Measurements from ENCODE around the gene DMRT3. TPM values are rescaled to one million over a fixed set of nuclear protein-coding genes. Genes with fewer than 3 reads are reported as not detected.

Gene DMRT3
- total and polyA plus RNA-seq, 2 of the 8 experiments (the other 6 are each of a cell fraction or from before 2014, with no cell fraction given), result not detected

DNA sequence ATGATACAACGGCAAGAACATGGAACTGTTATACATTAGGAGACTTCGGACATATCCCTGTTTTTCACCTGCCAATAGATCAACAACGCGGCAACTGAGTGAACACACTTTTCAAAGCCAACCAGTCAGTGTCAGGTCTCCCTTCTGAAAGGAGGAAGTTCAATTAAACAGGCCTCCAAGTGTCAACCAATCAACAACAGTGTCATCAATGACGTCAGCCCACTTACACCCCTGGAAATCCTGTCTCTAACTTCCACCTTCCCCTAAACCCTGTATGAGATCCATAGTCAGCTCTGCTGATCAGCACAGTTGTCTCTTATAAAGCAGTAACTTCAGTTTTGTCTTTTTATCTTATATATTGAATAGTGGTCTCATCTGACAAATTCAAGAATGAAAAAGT is 36.6 kb downstream of the DMRT3 start:
- no peak overlapping the region for H3K9ac ChIP-seq (replicated peaks in 1 of 4; ENCODE audit: extremely low read depth in 1 of 4, low read depth in 3 of 4, low read length in 3 of 4)
- H3K18ac ChIP-seq (ENCODE audit: extremely low read depth, low read length), result no peak overlapping the region
- CTCF ChIA-PET (ENCODE audit: partially characterized antibody), result no interaction called here

More for the DNA sequence above, 36.6 kb downstream of the DMRT3 start:
- H2BK120ac ChIP-seq (replicated peaks; ENCODE audit: low read depth, low read length), result no peak overlapping the region
- TF ChIP-seq POLR2A (IDR thresholded peaks at IDR 0.05; ENCODE audit: control extremely low read depth in 1 of 2, low read depth in 2 of 2, low read length in 2 of 2) (no peak), SIRT6 (IDR thresholded peaks at IDR 0.05; ENCODE audit: low read length) (no peak), CBX8 (IDR thresholded peaks at IDR 0.05; ENCODE audit: borderline replicate concordance, low read depth, low read length) (no peak), RFX5 (IDR thresholded peaks at IDR 0.05; ENCODE audit: borderline replicate concordance, low read depth, low read length) (no peak)
- TF ChIP-seq, protein P1, sequence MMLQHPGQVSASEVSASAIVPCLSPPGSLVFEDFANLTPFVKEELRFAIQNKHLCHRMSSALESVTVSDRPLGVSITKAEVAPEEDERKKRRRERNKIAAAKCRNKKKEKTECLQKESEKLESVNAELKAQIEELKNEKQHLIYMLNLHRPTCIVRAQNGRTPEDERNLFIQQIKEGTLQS (IDR thresholded peaks at IDR 0.05; ENCODE audit: insufficient read depth, low read depth, low read length), result no peak
- H3K9me3 ChIP-seq (ENCODE audit: insufficient read depth in 2 of 2, low read depth in 1 of 2, low read length in 1 of 2), result peaks cover 3 to 10% of the 10 kb centered on the region in 2 experiments; a peak in 2 of 4 replicates
- H4K5ac ChIP-seq (ENCODE audit: insufficient read length, low read depth, low read length), result no peak overlapping the region
- no peak overlapping the region for H2AFZ ChIP-seq (ENCODE audit: low read length)
- no peak overlapping the region for H3K56ac ChIP-seq (replicated peaks; ENCODE audit: insufficient read length, low read depth, low read length)
- H3K14ac ChIP-seq (ENCODE audit: insufficient read length), result no peak overlapping the region
- WGBS, 2 experiments (ENCODE audit: extremely low coverage in 1 of 2, insufficient coverage in 1 of 2, insufficient read length in 1 of 2, insufficient replicate concordance in 2 of 2, low coverage in 1 of 2, low lambda C conversion rate in 2 of 2, missing lambda C conversion rate in 1 of 2), result 75% methylated on average over 5 of the region's 5 CpGs; no CpG with 5 or more reads in 1 of the 2 experiments
- H3K27ac ChIP-seq (ENCODE audit: low read depth, low read length), result no peak overlapping the region
- no peak for FAIRE-seq
- no peaks in the 10 kb centered on the region; a peak in 1 of 7 replicates for H3K4me1 ChIP-seq (replicated peaks in 1 of 4; ENCODE audit: control insufficient read depth in 3 of 4, insufficient read depth in 4 of 4, low read length in 3 of 4)
- H2BK12ac ChIP-seq (ENCODE audit: low read depth, low read length), result no peak overlapping the region
- no peak overlapping the region for H2BK5ac ChIP-seq (ENCODE audit: low read depth, low read length)
- H3K27me3 ChIP-seq (replicated peaks in 1 of 4; ENCODE audit: control insufficient read depth in 3 of 4, extremely low read depth in 1 of 4, insufficient read depth in 3 of 4, low read length in 3 of 4), result peaks cover 0 to 2% (median 0%) of the 10 kb centered on the region in 4 experiments; a peak in 2 of 7 replicates
- H2BK20ac ChIP-seq (ENCODE audit: low read length), result no peak overlapping the region
- no peaks in the 10 kb centered on the region for H3K36me3 ChIP-seq (ENCODE audit: control insufficient read depth in 2 of 4, insufficient read depth in 4 of 4, low read length in 3 of 4)
- H2BK15ac ChIP-seq (ENCODE audit: low read length), result no peak overlapping the region
- no peak overlapping the region for H4K8ac ChIP-seq (ENCODE audit: extremely low read depth, insufficient read depth, low read length)
- H3K79me2 ChIP-seq (ENCODE audit: control insufficient read depth in 1 of 2, insufficient read depth in 2 of 2, low read length in 2 of 2), result no peaks in the 10 kb centered on the region
- no peak overlapping the region for H2AK5ac ChIP-seq (ENCODE audit: low read depth, low read length)
- no peak overlapping the region for H4K91ac ChIP-seq (replicated peaks; ENCODE audit: insufficient read length, low read length)
- DNase-seq (ENCODE audit: low read depth in 1 of 2, low spot score in 2 of 2), result no peak
- H3K23ac ChIP-seq (ENCODE audit: insufficient read length), result no peak overlapping the region
- H3K23me2 ChIP-seq (ENCODE audit: low read depth, low read length), result no peaks in the 10 kb centered on the region
- no peak overlapping the region for H3K4me3 ChIP-seq (ENCODE audit: extremely low read depth in 1 of 4, insufficient read depth in 2 of 4, low read depth in 3 of 4, low read length in 4 of 4)
- no peak overlapping the region for H3K4me2 ChIP-seq (ENCODE audit: insufficient read depth in 1 of 2, low read depth in 2 of 2, low read length in 2 of 2)
- no peak overlapping the region for H3K4ac ChIP-seq (replicated peaks; ENCODE audit: insufficient read length, low read depth, low read length)
- no peaks in the 10 kb centered on the region for H3K79me1 ChIP-seq (ENCODE audit: low read depth, low read length)
- POLR2A ChIA-PET (ENCODE audit: partially characterized antibody), result no interaction called here
- H4K20me1 ChIP-seq (replicated peaks in 1 of 2; ENCODE audit: control insufficient read depth in 1 of 2, insufficient read depth in 2 of 2, low read length in 2 of 2), result no peaks in the 10 kb centered on the region
